ENCODE measurements around the gene RTCA. TPM values are rescaled to one million over a fixed set of nuclear protein-coding genes. Genes with fewer than 3 reads are reported as not detected.
"Not testable (repeated sequence)": the region's sequence is repeated elsewhere in the genome, so short reads cannot be mapped to it uniquely, and the experiment has no call there.

Gene RTCA
- total RNA-seq, 5 donors from 2014 or later (not counting 1 experiment from before 2014, with no cell fraction given) = 36.0 to 53.6 (median 40.1) TPM

DNA sequence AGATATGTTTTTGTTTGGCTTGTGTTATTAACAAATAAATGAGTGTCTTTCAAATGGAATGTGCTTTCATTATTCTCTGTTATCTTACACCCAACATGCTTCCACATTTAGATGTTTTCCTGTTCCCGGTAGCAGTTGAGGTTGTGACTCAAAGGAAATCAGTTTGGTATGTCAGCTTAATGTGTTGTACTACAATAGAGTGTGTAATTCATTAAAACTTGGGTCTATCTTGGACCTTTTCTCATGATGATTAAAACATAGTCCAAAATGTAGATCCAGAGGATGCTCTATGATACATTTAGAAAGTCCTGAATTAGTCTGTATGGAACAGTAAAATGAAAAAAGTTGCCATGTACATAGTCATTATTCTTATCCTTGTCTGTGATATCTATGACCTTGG lies 26.7 kb downstream of the RTCA start:
- Histone ChIP-seq H3K36me3 (ENCODE audit: control insufficient read depth in 2 of 2, extremely low read depth in 1 of 2, insufficient read depth in 1 of 2, low read length in 1 of 2) (peaks cover 0 to 43% of the 10 kb centered on the region in 2 donors), H3K4me1 (ENCODE audit: control insufficient read depth in 1 of 2, extremely low read depth in 1 of 2, insufficient read depth in 2 of 2, low read length in 2 of 2) (no peaks in the 10 kb centered on the region), H3K4me3 (ENCODE audit: control insufficient read depth in 1 of 2, extremely low read depth in 1 of 2, low read length in 1 of 2) (no peak overlapping the region), H3K27me3 (replicated peaks in 1 of 2; ENCODE audit: control insufficient read depth in 2 of 2, extremely low read depth in 1 of 2, insufficient read depth in 2 of 2, low read length in 1 of 2) (no peaks in the 10 kb centered on the region), H3K27ac (ENCODE audit: low read length) (no peak overlapping the region), H3K9me3 (no peaks in the 10 kb centered on the region)
- no peak for DNase-seq
- Mint-ChIP-seq H3K27me3 (no peaks in the 10 kb centered on the region), H3K4me1 (no peaks in the 10 kb centered on the region), H3K27ac (peak overlapping the region; percentile 11 to 52), H3K36me3 (peaks cover 23% of the 10 kb centered on the region), H3K9me3 (peaks cover 0 to 5% (median 5%) of the 10 kb centered on the region in 3 donors), H3K4me3 (no peak overlapping the region)
- POLR2A ChIA-PET = no interaction called here
- CTCF ChIA-PET = no interaction called here
- WGBS (ENCODE audit: insufficient coverage) = no CpG with 5 or more reads among the region's 1 CpG
- ATAC-seq (replicated peaks in 1 of 4) = no peak

DNA sequence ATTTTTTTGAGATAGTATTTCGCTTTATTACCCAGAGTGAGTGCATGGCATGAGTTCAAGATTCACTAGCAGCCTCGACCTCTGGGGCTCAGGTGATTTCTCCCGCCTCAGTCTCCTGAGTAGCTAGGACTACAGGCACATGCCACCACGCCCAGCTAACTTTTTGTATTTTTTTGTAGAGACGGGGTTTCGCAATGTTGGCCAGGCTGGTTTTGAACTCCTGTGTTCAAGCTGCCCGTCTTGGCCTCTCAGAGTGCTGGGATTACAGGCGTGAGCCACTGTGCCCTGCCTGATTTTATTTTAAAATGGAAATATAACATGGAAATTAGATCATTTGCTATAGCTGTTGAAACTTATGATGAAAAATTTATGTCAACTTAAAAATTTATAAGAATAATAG lies 30.1 kb downstream of the RTCA start:
- ChIA-PET CTCF (no interaction called here), POLR2A (no interaction called here)
- ATAC-seq (replicated peaks in 1 of 4) (no peak), DNase-seq (no peak)
- Histone ChIP-seq H3K9me3 (no peaks in the 10 kb centered on the region), H3K36me3 (ENCODE audit: control insufficient read depth in 2 of 2, extremely low read depth in 1 of 2, insufficient read depth in 1 of 2, low read length in 1 of 2) (peaks cover 0 to 19% of the 10 kb centered on the region in 2 donors), H3K27me3 (replicated peaks in 1 of 2; ENCODE audit: control insufficient read depth in 2 of 2, extremely low read depth in 1 of 2, insufficient read depth in 2 of 2, low read length in 1 of 2) (no peaks in the 10 kb centered on the region), H3K4me3 (ENCODE audit: control insufficient read depth in 1 of 2, extremely low read depth in 1 of 2, low read length in 1 of 2) (no peak overlapping the region), H3K27ac (ENCODE audit: low read length) (no peak overlapping the region), H3K4me1 (ENCODE audit: control insufficient read depth in 1 of 2, extremely low read depth in 1 of 2, insufficient read depth in 2 of 2, low read length in 2 of 2) (peaks cover 0 to 3% of the 10 kb centered on the region in 2 experiments)
- Mint-ChIP-seq H3K36me3 (peaks cover 20% of the 10 kb centered on the region), H3K27ac (no peak overlapping the region), H3K4me3 (no peak overlapping the region), H3K27me3 (no peaks in the 10 kb centered on the region), H3K4me1 (peaks cover 0 to 5% (median 0%) of the 10 kb centered on the region in 3 donors), H3K9me3 (peaks cover 0 to 5% (median 5%) of the 10 kb centered on the region in 3 donors)
- WGBS (ENCODE audit: insufficient coverage) = 94% methylated on average over 6 of the region's 8 CpGs

DNA sequence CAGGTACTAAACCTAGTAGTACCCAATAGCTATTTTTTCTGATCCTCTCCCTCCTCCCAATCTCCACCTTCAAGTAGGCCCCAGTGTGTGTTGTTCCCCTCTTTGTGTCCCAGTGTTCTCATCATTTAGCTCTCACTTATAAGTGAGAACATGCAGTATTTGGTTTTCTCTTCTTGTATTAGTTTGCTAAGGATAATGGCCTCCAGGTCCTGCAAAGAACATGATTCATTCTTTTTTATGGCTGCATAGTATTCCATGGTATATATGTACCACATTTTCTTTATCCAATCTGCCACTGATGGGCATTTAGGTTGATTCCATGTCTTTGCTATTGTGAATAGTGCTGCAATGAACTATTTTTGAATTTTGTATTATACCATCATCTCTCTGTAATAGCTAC lies 31.0 kb downstream of the RTCA start:
- CTCF ChIA-PET = interaction anchor here in 1 of 2 donors (1.0 kb wide), 1 partner anchor 9 kb away, joined by 3 read pairs; no protein-coding TSS in a partner anchor
- H3K9me3 Mint-ChIP-seq; H3K27me3 Mint-ChIP-seq; H3K27me3 ChIP-seq (replicated peaks in 1 of 2; ENCODE audit: control insufficient read depth in 2 of 2, extremely low read depth in 1 of 2, insufficient read depth in 2 of 2, low read length in 1 of 2); H3K27ac Mint-ChIP-seq; ATAC-seq (replicated peaks in 1 of 4); H3K4me3 Mint-ChIP-seq; H3K9me3 ChIP-seq; H3K27ac ChIP-seq (ENCODE audit: low read length); H3K4me3 ChIP-seq (ENCODE audit: control insufficient read depth in 1 of 2, extremely low read depth in 1 of 2, low read length in 1 of 2); DNase-seq; H3K4me1 ChIP-seq (ENCODE audit: control insufficient read depth in 1 of 2, extremely low read depth in 1 of 2, insufficient read depth in 2 of 2, low read length in 2 of 2); H3K4me1 Mint-ChIP-seq; POLR2A ChIA-PET: not testable (repeated sequence)
- peaks cover 17% of the 10 kb centered on the region for H3K36me3 Mint-ChIP-seq
- peaks cover 0 to 12% of the 10 kb centered on the region in 2 donors for H3K36me3 ChIP-seq (ENCODE audit: control insufficient read depth in 2 of 2, extremely low read depth in 1 of 2, insufficient read depth in 1 of 2, low read length in 1 of 2)

DNA sequence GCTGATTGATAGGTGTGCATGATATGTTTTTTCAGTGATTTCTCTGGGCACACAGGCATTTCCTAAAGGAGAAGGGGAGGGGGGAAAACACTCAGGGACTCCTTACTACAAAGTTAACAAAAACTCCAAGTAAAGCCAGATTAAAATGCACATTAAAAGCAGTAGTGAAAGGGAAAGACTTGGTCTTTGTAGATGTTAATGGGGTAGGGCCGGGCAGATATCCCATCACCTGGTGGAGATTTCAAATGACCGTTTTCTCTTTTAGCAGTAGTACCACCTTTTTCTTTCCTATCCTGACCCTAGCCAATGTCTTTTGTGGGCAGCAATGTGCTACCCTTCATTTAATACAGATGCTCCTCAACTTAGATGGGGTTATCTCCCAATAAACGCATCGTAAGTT lies 32.5 kb downstream of the RTCA start:
- no peak overlapping the region for H3K4me3 ChIP-seq (ENCODE audit: control insufficient read depth in 1 of 2, extremely low read depth in 1 of 2, low read length in 1 of 2)
- Mint-ChIP-seq H3K9me3 (peaks cover 0 to 5% (median 5%) of the 10 kb centered on the region in 3 donors), H3K27me3 (no peaks in the 10 kb centered on the region), H3K4me3 (no peak overlapping the region), H3K27ac (no peak overlapping the region), H3K4me1 (peaks cover 0 to 5% (median 0%) of the 10 kb centered on the region in 3 donors), H3K36me3 (peaks cover 8% of the 10 kb centered on the region)
- H3K27ac ChIP-seq (ENCODE audit: low read length) = no peak overlapping the region
- H3K27me3 ChIP-seq (replicated peaks in 1 of 2; ENCODE audit: control insufficient read depth in 2 of 2, extremely low read depth in 1 of 2, insufficient read depth in 2 of 2, low read length in 1 of 2) = no peaks in the 10 kb centered on the region
- ChIA-PET CTCF (interaction anchor here in 1 of 2 donors (1.2 kb wide), 1 partner anchor 223 kb away, joined by 3 read pairs; no protein-coding TSS in a partner anchor), POLR2A (interaction anchor here (0.5 to 0.7 kb wide), 3 partner anchors 12 to 663 kb away, joined by 3 read pairs; no protein-coding TSS in a partner anchor)
- no peaks in the 10 kb centered on the region for H3K9me3 ChIP-seq
- DNase-seq (no peak), ATAC-seq (replicated peaks in 1 of 4) (no peak)
- peaks cover 0 to 3% of the 10 kb centered on the region in 2 experiments for H3K4me1 ChIP-seq (ENCODE audit: control insufficient read depth in 1 of 2, extremely low read depth in 1 of 2, insufficient read depth in 2 of 2, low read length in 2 of 2)
- WGBS (ENCODE audit: insufficient coverage) = 100% methylated on average over 2 of the region's 4 CpGs
- peaks cover 0 to under 1% of the 10 kb centered on the region in 2 donors for H3K36me3 ChIP-seq (ENCODE audit: control insufficient read depth in 2 of 2, extremely low read depth in 1 of 2, insufficient read depth in 1 of 2, low read length in 1 of 2)

DNA sequence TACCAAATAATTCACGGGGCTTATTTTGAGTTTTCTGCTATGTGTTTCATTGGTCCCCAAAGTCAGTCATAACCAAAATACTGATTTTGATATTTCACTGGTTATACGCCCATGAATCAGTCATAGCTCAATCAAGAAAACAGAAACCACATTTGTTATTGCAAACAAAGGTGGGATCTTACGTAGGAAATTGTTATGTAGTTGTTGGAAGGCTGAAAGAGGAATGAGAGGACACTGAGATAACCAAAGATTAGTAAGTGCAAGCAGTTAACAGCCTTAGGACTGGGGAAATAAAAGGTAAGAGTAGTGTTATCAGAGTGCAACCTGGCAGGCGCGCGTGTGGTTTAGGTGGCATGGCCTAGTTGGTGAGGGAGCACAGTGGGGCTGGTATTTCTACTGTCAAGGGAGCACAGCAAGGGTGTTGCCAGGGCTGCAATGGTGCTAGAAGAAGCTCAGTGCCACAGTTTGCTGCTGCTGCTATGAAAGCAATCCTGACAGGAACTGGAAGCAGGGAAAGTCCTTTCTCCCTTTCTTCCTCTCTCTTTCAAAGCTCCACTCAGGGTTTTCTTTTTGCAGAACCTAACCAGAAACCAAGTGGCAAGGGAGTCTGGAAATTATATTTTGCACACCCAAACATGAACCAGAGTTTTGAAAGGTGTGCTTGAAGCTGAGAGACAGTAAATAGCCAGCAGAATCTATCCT lies 33.7 kb downstream of the RTCA start:
- H3K4me3 Mint-ChIP-seq = no peak overlapping the region
- no peak overlapping the region for H3K27ac ChIP-seq (ENCODE audit: low read length)
- peaks cover 0 to 5% (median 5%) of the 10 kb centered on the region in 3 donors for H3K9me3 Mint-ChIP-seq
- ChIA-PET POLR2A (interaction anchor here (0.6 to 0.7 kb wide), 2 partner anchors 33 to 34 kb away, joined by 3 read pairs; partner anchors contain the start of gene RTCA (in 1 of the 2)), CTCF (interaction anchor here in 1 of 2 donors (1.2 kb wide), 1 partner anchor 221 kb away, joined by 3 read pairs; no protein-coding TSS in a partner anchor)
- no peaks in the 10 kb centered on the region for H3K27me3 ChIP-seq (replicated peaks in 1 of 2; ENCODE audit: control insufficient read depth in 2 of 2, extremely low read depth in 1 of 2, insufficient read depth in 2 of 2, low read length in 1 of 2)
- H3K9me3 ChIP-seq = no peaks in the 10 kb centered on the region
- ATAC-seq (replicated peaks in 1 of 4) = peak in 1 of 4 experiments; percentile 35
- no peaks in the 10 kb centered on the region for H3K36me3 ChIP-seq (ENCODE audit: control insufficient read depth in 2 of 2, extremely low read depth in 1 of 2, insufficient read depth in 1 of 2, low read length in 1 of 2)
- peaks cover 8% of the 10 kb centered on the region for H3K36me3 Mint-ChIP-seq
- H3K4me3 ChIP-seq (ENCODE audit: control insufficient read depth in 1 of 2, extremely low read depth in 1 of 2, low read length in 1 of 2) = no peak overlapping the region
- peaks cover 0 to 3% of the 10 kb centered on the region in 2 experiments for H3K4me1 ChIP-seq (ENCODE audit: control insufficient read depth in 1 of 2, extremely low read depth in 1 of 2, insufficient read depth in 2 of 2, low read length in 2 of 2)
- no peak overlapping the region for H3K27ac Mint-ChIP-seq
- DNase-seq = no peak
- H3K4me1 Mint-ChIP-seq = peaks cover 0 to 5% (median 0%) of the 10 kb centered on the region in 3 donors
- 42% methylated on average over 4 of the region's 6 CpGs for WGBS (ENCODE audit: insufficient coverage)
- H3K27me3 Mint-ChIP-seq = no peaks in the 10 kb centered on the region

DNA sequence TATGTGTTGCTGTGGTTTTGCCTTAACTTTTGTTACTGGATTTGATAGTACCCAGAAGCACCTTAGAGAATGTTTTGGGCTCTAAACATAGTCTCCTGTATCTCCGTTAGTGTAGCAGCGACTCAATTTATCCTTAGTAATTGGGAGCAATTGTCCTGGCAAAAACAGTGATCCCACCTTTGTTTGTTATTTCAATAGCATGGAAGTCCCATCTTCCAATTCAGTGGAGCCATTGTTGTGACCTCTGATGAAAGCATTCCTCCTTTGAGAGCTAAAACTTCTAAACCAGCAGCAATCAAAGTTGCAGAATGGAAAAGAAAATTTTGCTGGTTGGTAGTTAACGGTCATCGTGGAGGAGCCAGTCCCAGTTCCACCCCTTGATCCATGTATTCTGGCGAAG lies 34.7 kb downstream of the RTCA start:
- Mint-ChIP-seq H3K4me1 (peaks cover 0 to 5% (median 0%) of the 10 kb centered on the region in 3 donors), H3K36me3 (peaks cover 8% of the 10 kb centered on the region), H3K9me3 (peaks cover 0 to 5% (median 5%) of the 10 kb centered on the region in 3 donors), H3K4me3 (no peak overlapping the region), H3K27me3 (no peaks in the 10 kb centered on the region), H3K27ac (no peak overlapping the region)
- Histone ChIP-seq H3K4me1 (ENCODE audit: control insufficient read depth in 1 of 2, extremely low read depth in 1 of 2, insufficient read depth in 2 of 2, low read length in 2 of 2) (peaks cover 0 to 3% of the 10 kb centered on the region in 2 experiments), H3K4me3 (ENCODE audit: control insufficient read depth in 1 of 2, extremely low read depth in 1 of 2, low read length in 1 of 2) (no peak overlapping the region), H3K9me3 (no peaks in the 10 kb centered on the region), H3K36me3 (ENCODE audit: control insufficient read depth in 2 of 2, extremely low read depth in 1 of 2, insufficient read depth in 1 of 2, low read length in 1 of 2) (no peaks in the 10 kb centered on the region), H3K27me3 (replicated peaks in 1 of 2; ENCODE audit: control insufficient read depth in 2 of 2, extremely low read depth in 1 of 2, insufficient read depth in 2 of 2, low read length in 1 of 2) (no peaks in the 10 kb centered on the region), H3K27ac (ENCODE audit: low read length) (no peak overlapping the region)
- POLR2A ChIA-PET = no interaction called here
- 100% methylated on average over 4 of the region's 5 CpGs for WGBS (ENCODE audit: insufficient coverage)
- no peak for DNase-seq
- CTCF ChIA-PET = no interaction called here
- no peak for ATAC-seq (replicated peaks in 1 of 4)
